Nephron progenitor cell (in vitro differentiated cells): ENCODE measurements around the gene TAF11L2.
"Not testable (repeated sequence)": the region's sequence is repeated elsewhere in the genome, so short reads cannot be mapped to it uniquely, and the experiment has no call there.

ENCODE experiments used
- DNase-seq: peaks from one replicate; pipeline ENCODE4 v3.0.0; 2021
- H3K27ac Mint-ChIP-seq: 2 replicates; pipeline ENCODE4 v1.8.0; 2021; ENCODE audit warnings: mild to moderate bottlenecking, moderate library complexity, mixed read lengths
- H3K27me3 Mint-ChIP-seq: 2 replicates; pipeline ENCODE4 v1.8.0; 2021; ENCODE audit warnings: mild to moderate bottlenecking, low read depth, mixed read lengths; ENCODE audit not compliant: poor library complexity
- H3K36me3 Mint-ChIP-seq: 2 replicates; pipeline ENCODE4 v1.8.0; 2021; ENCODE audit warnings: low read depth, mixed read lengths
- H3K4me1 Mint-ChIP-seq: 2 replicates; pipeline ENCODE4 v1.8.0; 2021; ENCODE audit warnings: mixed read lengths
- H3K4me3 Mint-ChIP-seq: 2 replicates; pipeline ENCODE4 v1.8.0; 2021; ENCODE audit warnings: mild to moderate bottlenecking, moderate library complexity, mixed read lengths
- H3K9me3 Mint-ChIP-seq: 2 replicates; pipeline ENCODE4 v1.8.0; 2021; ENCODE audit warnings: mild to moderate bottlenecking, moderate library complexity, mixed read lengths
- TF ChIP-seq, protein P1 (sequence below): fragments of 200-600 bp; sonication (generic); IDR thresholded peaks from 2 replicates; pipeline ENCODE4 v1.5.0; 2021; ENCODE audit warnings: antibody characterized with exemption

Gene TAF11L2

DNA sequence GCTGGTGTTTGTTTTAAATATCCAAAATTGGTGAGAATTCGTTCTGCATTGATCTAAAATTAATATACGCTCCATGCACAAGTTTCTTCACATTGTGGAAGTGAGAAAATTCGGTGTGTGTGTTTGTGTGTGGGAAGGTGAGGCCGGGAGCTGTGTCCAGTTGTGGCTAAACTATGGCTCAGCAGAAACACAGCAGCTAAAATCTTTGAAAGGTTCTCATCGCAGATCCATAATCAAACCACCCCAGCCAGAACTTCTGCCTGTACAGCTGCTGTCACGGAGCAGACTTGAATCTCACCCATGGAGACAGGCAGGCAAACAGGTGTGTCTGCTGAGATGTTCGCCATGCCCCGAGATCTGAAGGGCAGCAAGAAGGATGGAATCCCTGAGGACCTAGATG lies at the start of gene TAF11L2:
TSS of gene TAF11L2 (plus strand) at position 301 of the 400 bp plus-strand sequence.
- not testable (repeated sequence) for H3K4me3 Mint-ChIP-seq, H3K4me1 Mint-ChIP-seq, DNase-seq, H3K9me3 Mint-ChIP-seq, H3K27me3 Mint-ChIP-seq, H3K27ac Mint-ChIP-seq, H3K36me3 Mint-ChIP-seq

- peaks cover 16% of the 10 kb centered on the region for H3K4me1 Mint-ChIP-seq
- H3K9me3 Mint-ChIP-seq, result peaks cover 8% of the 10 kb centered on the region
Measured at GRCh38 chr5:17448877-17449276, 49.2 kb upstream of the TAF11L2 start.

DNA sequence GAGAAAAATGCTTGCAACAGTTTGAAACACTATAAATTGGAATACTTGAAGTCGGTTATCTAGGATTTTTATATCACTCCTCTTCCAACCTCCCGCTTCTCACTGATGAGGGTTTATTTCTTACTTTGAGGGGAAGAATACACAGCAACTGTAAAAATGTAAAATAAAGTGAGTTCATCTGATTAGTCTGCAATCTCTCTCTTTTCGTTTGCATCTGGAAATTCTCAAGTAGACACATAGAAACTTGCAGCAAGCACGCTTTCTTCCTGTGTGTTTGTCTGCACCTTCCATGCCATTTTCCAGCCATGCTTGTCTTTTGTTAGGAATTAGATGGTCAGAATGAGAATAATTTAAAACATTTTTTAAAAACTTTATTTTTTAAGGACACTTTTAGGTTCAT lies 45.1 kb upstream of the TAF11L2 start:
- no peak for DNase-seq
- Mint-ChIP-seq H3K27me3 (no peaks in the 10 kb centered on the region), H3K9me3 (peaks cover 16% of the 10 kb centered on the region), H3K4me3 (no peak overlapping the region), H3K36me3 (no peaks in the 10 kb centered on the region), H3K27ac (no peak overlapping the region), H3K4me1 (peaks cover 16% of the 10 kb centered on the region)
- TF ChIP-seq, protein P1, sequence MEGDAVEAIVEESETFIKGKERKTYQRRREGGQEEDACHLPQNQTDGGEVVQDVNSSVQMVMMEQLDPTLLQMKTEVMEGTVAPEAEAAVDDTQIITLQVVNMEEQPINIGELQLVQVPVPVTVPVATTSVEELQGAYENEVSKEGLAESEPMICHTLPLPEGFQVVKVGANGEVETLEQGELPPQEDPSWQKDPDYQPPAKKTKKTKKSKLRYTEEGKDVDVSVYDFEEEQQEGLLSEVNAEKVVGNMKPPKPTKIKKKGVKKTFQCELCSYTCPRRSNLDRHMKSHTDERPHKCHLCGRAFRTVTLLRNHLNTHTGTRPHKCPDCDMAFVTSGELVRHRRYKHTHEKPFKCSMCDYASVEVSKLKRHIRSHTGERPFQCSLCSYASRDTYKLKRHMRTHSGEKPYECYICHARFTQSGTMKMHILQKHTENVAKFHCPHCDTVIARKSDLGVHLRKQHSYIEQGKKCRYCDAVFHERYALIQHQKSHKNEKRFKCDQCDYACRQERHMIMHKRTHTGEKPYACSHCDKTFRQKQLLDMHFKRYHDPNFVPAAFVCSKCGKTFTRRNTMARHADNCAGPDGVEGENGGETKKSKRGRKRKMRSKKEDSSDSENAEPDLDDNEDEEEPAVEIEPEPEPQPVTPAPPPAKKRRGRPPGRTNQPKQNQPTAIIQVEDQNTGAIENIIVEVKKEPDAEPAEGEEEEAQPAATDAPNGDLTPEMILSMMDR, result no peak

More at GRCh38 chr5:17448877-17449276, 49.2 kb upstream of the TAF11L2 start:
- Mint-ChIP-seq H3K27me3 (no peaks in the 10 kb centered on the region), H3K4me3 (no peak overlapping the region), H3K36me3 (no peaks in the 10 kb centered on the region), H3K27ac (no peak overlapping the region)
- DNase-seq, result no peak
- TF ChIP-seq, protein P1, result no peak

DNA sequence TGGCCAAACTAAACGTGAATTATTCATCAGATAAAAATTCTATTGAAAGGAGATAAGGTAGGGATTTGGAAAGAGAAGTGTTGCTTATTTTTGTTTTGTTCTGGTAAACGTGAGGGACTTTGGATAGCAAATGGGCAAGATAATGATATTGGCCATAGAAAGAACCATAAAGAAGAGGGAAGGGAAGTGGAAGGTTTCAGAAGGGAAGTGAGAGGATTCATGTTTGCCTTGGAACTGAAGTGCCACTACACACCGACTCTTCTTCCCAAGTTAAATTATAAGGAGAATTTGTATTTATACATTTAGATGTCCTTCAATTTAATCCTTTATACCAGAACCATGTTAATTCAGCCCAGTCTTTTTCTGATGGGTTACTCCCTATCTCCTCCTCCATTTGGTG lies 42.1 kb upstream of the TAF11L2 start:
- TF ChIP-seq, protein P1, result no peak
- DNase-seq, result no peak
- no peak overlapping the region for H3K4me3 Mint-ChIP-seq

GRCh38 chr5:17461793-17462192 lies 36.2 kb upstream of the TAF11L2 start:
- Mint-ChIP-seq H3K4me3 (no peak overlapping the region), H3K36me3 (no peaks in the 10 kb centered on the region), H3K9me3 (peaks cover 29% of the 10 kb centered on the region), H3K27me3 (no peaks in the 10 kb centered on the region), H3K4me1 (peaks cover 10% of the 10 kb centered on the region), H3K27ac (no peak overlapping the region)
- TF ChIP-seq, protein P1, result no peak
- DNase-seq, result no peak

More for the DNA sequence above, 42.1 kb upstream of the TAF11L2 start:
- peaks cover 16% of the 10 kb centered on the region for H3K4me1 Mint-ChIP-seq
- H3K9me3 Mint-ChIP-seq, result peaks cover 29% of the 10 kb centered on the region
- no peaks in the 10 kb centered on the region for H3K36me3 Mint-ChIP-seq
- H3K27me3 Mint-ChIP-seq, result no peaks in the 10 kb centered on the region
- H3K27ac Mint-ChIP-seq, result no peak overlapping the region

GRCh38 chr5:17463653-17464052 lies 34.4 kb upstream of the TAF11L2 start:
- Mint-ChIP-seq H3K36me3 (no peaks in the 10 kb centered on the region), H3K9me3 (peaks cover 25% of the 10 kb centered on the region), H3K4me1 (peaks cover 10% of the 10 kb centered on the region), H3K4me3 (no peak overlapping the region), H3K27ac (no peak overlapping the region), H3K27me3 (peaks cover 4% of the 10 kb centered on the region)
- peak; percentile 3 for DNase-seq
- TF ChIP-seq, protein P1, result no peak
